Measurements from ENCODE around the gene SIGLEC8. TPM values are rescaled to one million over a fixed set of nuclear protein-coding genes. Genes with fewer than 3 reads are reported as not detected.

The SIGLEC8 gene
- total and polyA plus RNA-seq, 9 of the 15 experiments (the other 6 are each of a cell fraction or from before 2014, with no cell fraction given), result 0.04 to 0.65 (median 0.39) TPM

DNA sequence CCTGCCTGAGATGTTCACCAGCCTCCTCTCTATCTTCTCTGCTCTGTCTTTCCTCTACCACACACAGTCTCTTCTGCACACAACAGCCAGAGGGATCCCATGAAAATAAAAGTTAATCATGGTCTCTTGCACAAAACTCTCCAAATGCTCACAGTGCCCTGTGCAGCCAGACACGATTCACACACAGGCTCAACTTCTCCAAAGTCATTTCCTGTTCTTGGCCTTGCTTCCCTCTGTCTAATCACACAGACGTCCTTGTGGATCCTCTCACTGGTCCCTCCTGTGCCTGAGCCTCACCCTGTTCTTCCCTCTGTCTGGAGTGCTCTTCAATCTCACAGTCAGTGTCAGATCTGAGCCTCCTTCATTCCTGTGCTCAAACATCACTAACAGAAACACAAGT is 35.5 kb upstream of the SIGLEC8 start (continued):
- TF ChIP-seq, protein P1, sequence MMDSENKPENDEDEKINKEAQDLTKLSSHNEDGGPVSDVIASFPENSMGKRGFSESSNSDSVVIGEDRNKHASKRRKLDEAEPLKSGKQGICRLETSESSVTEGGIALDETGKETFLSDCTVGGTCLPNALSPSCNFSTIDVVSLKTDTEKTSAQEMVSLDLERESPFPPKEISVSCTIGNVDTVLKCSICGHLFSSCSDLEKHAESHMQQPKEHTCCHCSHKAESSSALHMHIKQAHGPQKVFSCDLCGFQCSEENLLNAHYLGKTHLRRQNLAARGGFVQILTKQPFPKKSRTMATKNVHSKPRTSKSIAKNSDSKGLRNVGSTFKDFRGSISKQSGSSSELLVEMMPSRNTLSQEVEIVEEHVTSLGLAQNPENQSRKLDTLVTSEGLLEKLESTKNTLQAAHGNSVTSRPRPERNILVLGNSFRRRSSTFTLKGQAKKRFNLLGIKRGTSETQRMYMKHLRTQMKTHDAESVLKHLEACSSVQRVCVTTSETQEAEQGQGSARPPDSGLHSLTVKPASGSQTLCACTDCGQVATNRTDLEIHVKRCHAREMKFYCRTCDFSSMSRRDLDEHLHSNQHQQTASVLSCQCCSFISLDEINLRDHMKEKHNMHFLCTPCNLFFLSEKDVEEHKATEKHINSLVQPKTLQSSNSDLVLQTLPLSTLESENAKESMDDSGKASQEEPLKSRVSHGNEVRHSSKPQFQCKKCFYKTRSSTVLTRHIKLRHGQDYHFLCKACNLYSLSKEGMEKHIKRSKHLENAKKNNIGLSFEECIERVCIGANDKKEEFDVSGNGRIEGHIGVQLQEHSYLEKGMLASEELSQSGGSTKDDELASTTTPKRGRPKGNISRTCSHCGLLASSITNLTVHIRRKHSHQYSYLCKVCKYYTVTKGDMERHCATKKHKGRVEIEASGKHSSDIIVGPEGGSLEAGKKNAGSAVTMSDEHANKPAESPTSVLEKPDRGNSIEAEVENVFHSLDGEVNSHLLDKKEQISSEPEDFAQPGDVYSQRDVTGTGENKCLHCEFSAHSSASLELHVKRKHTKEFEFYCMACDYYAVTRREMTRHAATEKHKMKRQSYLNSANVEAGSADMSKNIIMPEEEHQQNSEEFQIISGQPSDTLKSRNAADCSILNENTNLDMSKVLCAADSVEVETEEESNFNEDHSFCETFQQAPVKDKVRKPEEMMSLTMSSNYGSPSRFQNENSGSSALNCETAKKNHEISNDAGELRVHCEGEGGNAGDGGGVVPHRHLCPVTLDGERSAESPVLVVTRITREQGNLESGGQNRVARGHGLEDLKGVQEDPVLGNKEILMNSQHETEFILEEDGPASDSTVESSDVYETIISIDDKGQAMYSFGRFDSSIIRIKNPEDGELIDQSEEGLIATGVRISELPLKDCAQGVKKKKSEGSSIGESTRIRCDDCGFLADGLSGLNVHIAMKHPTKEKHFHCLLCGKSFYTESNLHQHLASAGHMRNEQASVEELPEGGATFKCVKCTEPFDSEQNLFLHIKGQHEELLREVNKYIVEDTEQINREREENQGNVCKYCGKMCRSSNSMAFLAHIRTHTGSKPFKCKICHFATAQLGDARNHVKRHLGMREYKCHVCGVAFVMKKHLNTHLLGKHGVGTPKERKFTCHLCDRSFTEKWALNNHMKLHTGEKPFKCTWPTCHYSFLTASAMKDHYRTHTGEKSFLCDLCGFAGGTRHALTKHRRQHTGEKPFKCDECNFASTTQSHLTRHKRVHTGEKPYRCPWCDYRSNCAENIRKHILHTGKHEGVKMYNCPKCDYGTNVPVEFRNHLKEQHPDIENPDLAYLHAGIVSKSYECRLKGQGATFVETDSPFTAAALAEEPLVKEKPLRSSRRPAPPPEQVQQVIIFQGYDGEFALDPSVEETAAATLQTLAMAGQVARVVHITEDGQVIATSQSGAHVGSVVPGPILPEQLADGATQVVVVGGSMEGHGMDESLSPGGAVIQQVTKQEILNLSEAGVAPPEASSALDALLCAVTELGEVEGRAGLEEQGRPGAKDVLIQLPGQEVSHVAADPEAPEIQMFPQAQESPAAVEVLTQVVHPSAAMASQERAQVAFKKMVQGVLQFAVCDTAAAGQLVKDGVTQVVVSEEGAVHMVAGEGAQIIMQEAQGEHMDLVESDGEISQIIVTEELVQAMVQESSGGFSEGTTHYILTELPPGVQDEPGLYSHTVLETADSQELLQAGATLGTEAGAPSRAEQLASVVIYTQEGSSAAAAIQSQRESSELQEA (IDR thresholded peaks at IDR 0.05; ENCODE audit: low read depth), result no peak
- TF ChIP-seq, protein P2, sequence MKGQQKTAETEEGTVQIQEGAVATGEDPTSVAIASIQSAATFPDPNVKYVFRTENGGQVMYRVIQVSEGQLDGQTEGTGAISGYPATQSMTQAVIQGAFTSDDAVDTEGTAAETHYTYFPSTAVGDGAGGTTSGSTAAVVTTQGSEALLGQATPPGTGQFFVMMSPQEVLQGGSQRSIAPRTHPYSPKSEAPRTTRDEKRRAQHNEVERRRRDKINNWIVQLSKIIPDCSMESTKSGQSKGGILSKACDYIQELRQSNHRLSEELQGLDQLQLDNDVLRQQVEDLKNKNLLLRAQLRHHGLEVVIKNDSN (CRISPR knock-in tag; IDR thresholded peaks at IDR 0.05), result no peak
- TF ChIP-seq ZNF197 (CRISPR knock-in tag; IDR thresholded peaks at IDR 0.05; ENCODE audit: low read depth) (no peak), ERF (CRISPR knock-in tag; IDR thresholded peaks at IDR 0.05) (no peak), MAFK (IDR thresholded peaks at IDR 0.05; ENCODE audit: low read length) (no peak), SIN3B (IDR thresholded peaks at IDR 0.05; ENCODE audit: low read depth) (no peak), STAG1 (CRISPR knock-in tag; IDR thresholded peaks at IDR 0.05; ENCODE audit: borderline replicate concordance) (no peak)

Data from K562 (cell line).